IMR-90 (cell line): Measurements from ENCODE around the gene GNAZ. TPM values are rescaled to one million over a fixed set of nuclear protein-coding genes. Genes with fewer than 3 reads are reported as not detected.

Experiments used
- ATAC-seq: fragments of 200-7000 bp; cut with Tn5 transposase; 2 replicates; pipeline ENCODE4 v1.9.1; 2020; ENCODE audit warnings: low read depth, mild to moderate bottlenecking, moderate library complexity
- BruUV-seq: library from RNA; stranded (reverse); fragments of 400-500 nt; replicated peaks from 2 replicates; lab custom pipeline; 2021; lab: Mats Ljungman, UMichigan
- CTCF ChIA-PET: fragments of 300-600 bp; formaldehyde crosslinking; extraction: SDS; loops from one replicate; lab custom pipeline; 2021; ENCODE audit warnings: antibody characterized with exemption; lab: Yijun Ruan, JAX
- POLR2A ChIA-PET: fragments of 300-600 bp; sonication (Branson Sonifier 250); formaldehyde crosslinking; loops from one replicate; lab custom pipeline; 2022; ENCODE audit warnings: antibody characterized with exemption; ENCODE audit not compliant: unreplicated experiment; lab: Charles Lee
- DNase-seq: peaks from one replicate; pipeline ENCODE4 v3.0.0; 2013
- H2AFZ ChIP-seq: replicated peaks from 2 replicates; pipeline ENCODE3; 2013; ENCODE audit warnings: low read length, mild to moderate bottlenecking; ENCODE audit not compliant: poor library complexity
- H2AK5ac ChIP-seq: 2 replicates; pipeline ENCODE4 v1.6.1; 2013; ENCODE audit warnings: low read depth, low read length, inconsistent platforms
- H2AK9ac ChIP-seq: replicated peaks from 2 replicates; pipeline ENCODE3; 2013; ENCODE audit warnings: mild to moderate bottlenecking, low read depth, low read length, moderate library complexity; ENCODE audit not compliant: poor library complexity
- H2BK120ac ChIP-seq: 2 replicates; pipeline ENCODE4 v1.6.1; 2013; ENCODE audit warnings: low read depth, low read length, inconsistent platforms
- H2BK15ac ChIP-seq: 3 replicates; pipeline ENCODE4 v1.6.1; 2013; ENCODE audit warnings: low read depth, low read length, inconsistent platforms
- H2BK20ac ChIP-seq: 2 replicates; pipeline ENCODE4 v1.6.1; 2013; ENCODE audit warnings: low read depth, mild to moderate bottlenecking, inconsistent platforms, low read length, moderate library complexity
- H2BK5ac ChIP-seq: 2 replicates; pipeline ENCODE4 v1.6.1; 2013; ENCODE audit warnings: mild to moderate bottlenecking, low read depth, low read length, inconsistent platforms; ENCODE audit not compliant: poor library complexity, severe bottlenecking
- H3K14ac ChIP-seq: replicated peaks from 2 replicates; pipeline ENCODE4 v1.6.1; 2013; ENCODE audit warnings: low read depth, low read length, inconsistent platforms
- H3K18ac ChIP-seq: 2 replicates; pipeline ENCODE4 v1.6.1; 2013; ENCODE audit warnings: low read depth, low read length, control low read depth
- H3K23ac ChIP-seq: 2 replicates; pipeline ENCODE4 v1.6.1; 2013; ENCODE audit warnings: low read depth, low read length, inconsistent platforms
- H3K27ac ChIP-seq: 2 replicates; pipeline ENCODE4 v1.5.1; 2013; ENCODE audit warnings: mild to moderate bottlenecking, control low read depth, low read length; ENCODE audit not compliant: insufficient read depth
- H3K27me3 ChIP-seq: 2 replicates; pipeline ENCODE4 v1.6.1; 2013; ENCODE audit warnings: low read length; ENCODE audit not compliant: control insufficient read depth, insufficient read depth
- H3K36me3 ChIP-seq: 2 replicates; pipeline ENCODE4 v1.6.1; 2013; ENCODE audit warnings: low read length, mixed read lengths; ENCODE audit not compliant: control insufficient read depth, insufficient read depth
- H3K4ac ChIP-seq: 2 replicates; pipeline ENCODE4 v1.6.1; 2013; ENCODE audit warnings: low read depth, low read length, inconsistent platforms
- H3K4me1 ChIP-seq: 2 replicates; pipeline ENCODE4 v1.6.1; 2013; ENCODE audit warnings: low read length, mixed read lengths; ENCODE audit not compliant: control insufficient read depth, insufficient read depth
- H3K4me2 ChIP-seq: 2 replicates; pipeline ENCODE4 v1.6.1; 2013; ENCODE audit warnings: low read depth, mild to moderate bottlenecking, control low read depth, low read length, moderate library complexity
- H3K4me3 ChIP-seq: 2 replicates; pipeline ENCODE4 v1.5.1; 2013; ENCODE audit warnings: low read depth, mild to moderate bottlenecking, control low read depth, low read length, moderate library complexity; ENCODE audit not compliant: insufficient read depth
- H3K56ac ChIP-seq: 2 replicates; pipeline ENCODE4 v1.6.1; 2013; ENCODE audit warnings: low read length, inconsistent platforms; ENCODE audit not compliant: insufficient read depth; ENCODE audit errors: extremely low read depth
- H3K79me1 ChIP-seq, 2 experiments: 2 replicates each; pipeline ENCODE4 v1.6.1; 2013; ENCODE audit warnings: low read length in 2 of 2, inconsistent platforms in 1 of 2, low read depth in 1 of 2
- H3K9ac ChIP-seq: 2 replicates; pipeline ENCODE4 v1.6.1; 2013; ENCODE audit warnings: low read depth, low read length, control low read depth
- H3K9me1 ChIP-seq: 2 replicates; pipeline ENCODE4 v1.6.1; 2013; ENCODE audit warnings: low read length, inconsistent platforms; ENCODE audit not compliant: insufficient read depth
- H3K9me3 ChIP-seq: 2 replicates; pipeline ENCODE4 v1.6.1; 2013; ENCODE audit warnings: low read length; ENCODE audit not compliant: control insufficient read depth, insufficient read depth
- H4K20me1 ChIP-seq: 2 replicates; pipeline ENCODE4 v1.6.1; 2013; ENCODE audit warnings: low read length, inconsistent platforms; ENCODE audit not compliant: insufficient read depth
- H4K5ac ChIP-seq: 2 replicates; pipeline ENCODE4 v1.6.1; 2013; ENCODE audit warnings: mild to moderate bottlenecking, low read depth, low read length, control low read depth
- H4K8ac ChIP-seq, 2 experiments: 2 replicates each; pipeline ENCODE4 v1.6.1; 2013; ENCODE audit warnings: low read depth in 2 of 2, low read length in 2 of 2, control low read depth in 1 of 2, inconsistent platforms in 1 of 2
- H4K91ac ChIP-seq: 2 replicates; pipeline ENCODE4 v1.6.1; 2013; ENCODE audit warnings: low read depth, low read length, inconsistent platforms; ENCODE audit not compliant: insufficient read depth
- BHLHE40 ChIP-seq: fragments of 150-350 bp; IDR thresholded peaks from 2 replicates; pipeline ENCODE4 v1.6.1; 2016; ENCODE audit warnings: mild to moderate bottlenecking, low read depth, low read length
- ELK1 ChIP-seq: fragments of 150-350 bp; IDR thresholded peaks from 2 replicates; pipeline ENCODE4 v1.6.1; 2016; ENCODE audit warnings: low read depth, mild to moderate bottlenecking, low read length, moderate library complexity, borderline replicate concordance
- FOS ChIP-seq: fragments of 150-350 bp; IDR thresholded peaks from 2 replicates; pipeline ENCODE4 v1.6.1; 2016; ENCODE audit warnings: low read depth, low read length
- POLR2A ChIP-seq: IDR thresholded peaks from 2 replicates; pipeline ENCODE4 v1.6.1; 2012; ENCODE audit warnings: mild to moderate bottlenecking, low read depth, low read length
- RCOR1 ChIP-seq: IDR thresholded peaks from 2 replicates; pipeline ENCODE4 v1.6.1; 2012; ENCODE audit warnings: mild to moderate bottlenecking, low read length, improper control_type of control experiment; ENCODE audit not compliant: insufficient replicate concordance
- WGBS, 2 experiments: methylation state at CpG; one replicate each; pipeline versions ENCODE4 v1.1.5 to v1.1.7; 2013; ENCODE audit warnings: missing lambda C conversion rate in 2 of 2; ENCODE audit not compliant: insufficient read length in 1 of 2; ENCODE audit errors: extremely low coverage in 2 of 2; 5-methylcytosine and 5-hydroxymethylcytosine counted together
- dilution Hi-C: fragments of 300-500 bp; cut with HindIII; formaldehyde crosslinking; loops from one replicate; pipeline ENCODE4 v1.14.3; 2018; ENCODE audit warnings: low sequenced_read_pairs; ENCODE audit not compliant: unreplicated experiment
- in situ Hi-C: fragments of 300-500 bp; cut with MboI; formaldehyde crosslinking; loops from 3 replicates; pipeline ENCODE4 v1.14.3; 2019; ENCODE audit warnings: low sequenced_read_pairs, inconsistent platforms, mixed read lengths
- intact Hi-C: fragments of 100-400 bp; cut with micrococcal nuclease; formaldehyde crosslinking; loops from 2 replicates; pipeline ENCODE4 v1.10.0; 2022
- polyA plus RNA-seq, 3 experiments: library from polyadenylated mRNA; depleted of rRNA; stranded (reverse); fragments of >200 nt; gene quantifications; 2 replicates each; pipeline ENCODE4 v1.2.3, GENCODE V29; 2012; ENCODE audit warnings: low replicate concordance in 1 of 3
- total RNA-seq: library from RNA; depleted of rRNA; stranded (reverse); fragments of >200 nt; gene quantifications from 2 replicates; pipeline ENCODE4 v1.2.3, GENCODE V29; 2012

GNAZ gene
- total and polyA plus RNA-seq, 2 of the 4 experiments (the other 2 are of a cell fraction), result 1.5 to 2.5 TPM

- no peak overlapping the region for H3K14ac ChIP-seq
- no peak for DNase-seq
- intact Hi-C loops (no loop called here), dilution Hi-C loops (no loop called here), in situ Hi-C loops (no loop called here)
- CTCF ChIA-PET, result no interaction called here
- no peaks in the 10 kb centered on the region for H3K79me1 ChIP-seq
- no peak overlapping the region for H3K4me2 ChIP-seq
- no peak overlapping the region for H2BK20ac ChIP-seq
- no peaks in the 10 kb centered on the region for H3K36me3 ChIP-seq
- no peak overlapping the region for H4K8ac ChIP-seq
- no TSS peak for BruUV-seq
- H3K56ac ChIP-seq, result no peak overlapping the region
- H4K5ac ChIP-seq, result no peak overlapping the region
- H3K4me3 ChIP-seq, result no peak overlapping the region
- no peaks in the 10 kb centered on the region; the same call in 1 of the 2 replicates for H3K27me3 ChIP-seq
- no peak for ATAC-seq
- no peak overlapping the region for H3K9ac ChIP-seq
- H3K18ac ChIP-seq, result no peak overlapping the region
- no peak overlapping the region for H3K27ac ChIP-seq
- POLR2A ChIA-PET, result no interaction called here
- no peak overlapping the region for H2AK5ac ChIP-seq
- H2AFZ ChIP-seq, result no peak overlapping the region
- WGBS, 2 experiments, result no CpG with 5 or more reads among the region's 12 CpGs
- TF ChIP-seq ELK1, result no peak
- TF ChIP-seq FOS, result no peak
- no peak for TF ChIP-seq RCOR1
- TF ChIP-seq POLR2A, result no peak
- TF ChIP-seq BHLHE40, result no peak
- H2BK15ac ChIP-seq, result no peak overlapping the region
- H3K4me1 ChIP-seq, result no peaks in the 10 kb centered on the region
- no peaks in the 10 kb centered on the region for H3K9me3 ChIP-seq
- 0 out of 2 replicates have a peak, but pooled peaks cover 2% of the 10 kb centered on the region for H3K9me1 ChIP-seq
- H3K23ac ChIP-seq, result no peak overlapping the region
- H2AK9ac ChIP-seq, result no peak overlapping the region
- H2BK5ac ChIP-seq, result no peak overlapping the region
- no peak overlapping the region for H3K4ac ChIP-seq
- H2BK120ac ChIP-seq, result no peak overlapping the region
- no peak overlapping the region for H4K91ac ChIP-seq
- no peaks in the 10 kb centered on the region for H4K20me1 ChIP-seq
These were observed 15.9 kb downstream of the GNAZ start for GRCh38 chr22:23086263-23086662.
